Aorta (tissue), 5 donors: ENCODE data around the gene AHNAK2. TPM values are rescaled to one million over a fixed set of nuclear protein-coding genes. Genes with fewer than 3 reads are reported as not detected.

Source experiments
- ATAC-seq: fragments of 200-7000 bp; cut with Tn5 transposase; one replicate; pipeline ENCODE4 v1.9.1; 2022; ENCODE audit warnings: moderate library complexity; ENCODE audit not compliant: low FRiP score
- DNase-seq, 2 donors: peaks; one replicate each; pipeline ENCODE4 v3.0.0-alpha.2; 2020
- H3K27ac ChIP-seq, 2 donors: one replicate each; pipeline ENCODE4 v1.5.1; 2013; ENCODE audit warnings: low read length in 2 of 2, mild to moderate bottlenecking in 2 of 2, moderate library complexity in 2 of 2, control low read depth in 1 of 2, inconsistent platforms in 1 of 2, low read depth in 1 of 2
- H3K27me3 ChIP-seq, 2 donors: one replicate each; pipeline ENCODE4 v1.6.1; 2013; ENCODE audit warnings: control low read depth in 1 of 2, low read length in 1 of 2, mild to moderate bottlenecking in 1 of 2, moderate library complexity in 1 of 2; ENCODE audit not compliant: insufficient read depth in 2 of 2, control insufficient read depth in 1 of 2
- H3K36me3 ChIP-seq, 2 donors: one replicate each; pipeline ENCODE4 v1.6.1; 2013; ENCODE audit warnings: control low read depth in 1 of 2, low read length in 1 of 2, mild to moderate bottlenecking in 1 of 2; ENCODE audit not compliant: insufficient read depth in 2 of 2, control insufficient read depth in 1 of 2
- H3K4me1 ChIP-seq, 2 donors: one replicate each; pipeline ENCODE4 v1.6.1; 2013; ENCODE audit warnings: low read length in 2 of 2, control low read depth in 1 of 2, mild to moderate bottlenecking in 1 of 2, moderate library complexity in 1 of 2; ENCODE audit not compliant: insufficient read depth in 2 of 2, control insufficient read depth in 1 of 2
- H3K4me3 ChIP-seq, 2 donors: one replicate each; pipeline ENCODE4 v1.5.1; 2013; ENCODE audit warnings: low read length in 2 of 2, control low read depth in 1 of 2, mild to moderate bottlenecking in 1 of 2
- H3K9me3 ChIP-seq: one replicate; pipeline ENCODE4 v1.6.1; 2013; ENCODE audit warnings: mild to moderate bottlenecking, low read length; ENCODE audit not compliant: control insufficient read depth
- WGBS, 2 donors: extraction: QIAGEN DNeasy Blood & Tissue Kit; methylation state at CpG; one replicate each; pipeline ENCODE4 v1.1.7; 2013; 5-methylcytosine and 5-hydroxymethylcytosine counted together
- intact Hi-C, 2 donors: fragments of 100-400 bp; cut with DNase I; formaldehyde crosslinking; loops; one replicate each; pipeline versions ENCODE4 v1.14.2 to v1.15.0; 2022
- polyA plus RNA-seq, 2 donors: library from polyadenylated mRNA; stranded (reverse); fragments of 200-250 nt; gene quantifications; one replicate each; pipeline ENCODE4 v1.2.3, GENCODE V29; 2013
- total RNA-seq, 2 donors: library from RNA; stranded (reverse); fragmentation: NEBNext Ultra II Directional; extraction: Animal tissue kit (Norgen Biotek cat#: 25700); gene quantifications; one replicate each; pipeline ENCODE4 v1.2.1, GENCODE V29; 2021
- donor health status: healthy with polysubstance abuse.
- donor health status: Bipolar disorder and iron deficiency.
- donor health status: DM: no; HTN: no; CAD: no.
- donor health status: DM: no; HTN: no; CAD: no.
- donor health status: DM: yes; HTN: yes; CAD: no.

The AHNAK2 gene
- total and polyA plus RNA-seq, 4 donors, result 4.6 to 61.3 (median 18.0) TPM

- Histone ChIP-seq H3K4me1 (no peaks in the 10 kb centered on the region), H3K36me3 (no peaks in the 10 kb centered on the region), H3K27me3 (no peaks in the 10 kb centered on the region), H3K4me3 (no peak overlapping the region), H3K27ac (no peak overlapping the region), H3K9me3 (no peaks in the 10 kb centered on the region)
- intact Hi-C loops, result loop anchor here in 1 of 2 donors (5.0 kb wide), 1 partner anchor 33 kb away; no protein-coding TSS in a partner anchor
- 81 to 87% methylated on average over 9 of the region's 9 CpGs for WGBS, 2 donors
- peak in 1 of 2 donors; percentile 49 for DNase-seq
- ATAC-seq, result no peak
Observed at GRCh38 chr14:105014032-105014431, 35.9 kb upstream of the AHNAK2 start.

DNA sequence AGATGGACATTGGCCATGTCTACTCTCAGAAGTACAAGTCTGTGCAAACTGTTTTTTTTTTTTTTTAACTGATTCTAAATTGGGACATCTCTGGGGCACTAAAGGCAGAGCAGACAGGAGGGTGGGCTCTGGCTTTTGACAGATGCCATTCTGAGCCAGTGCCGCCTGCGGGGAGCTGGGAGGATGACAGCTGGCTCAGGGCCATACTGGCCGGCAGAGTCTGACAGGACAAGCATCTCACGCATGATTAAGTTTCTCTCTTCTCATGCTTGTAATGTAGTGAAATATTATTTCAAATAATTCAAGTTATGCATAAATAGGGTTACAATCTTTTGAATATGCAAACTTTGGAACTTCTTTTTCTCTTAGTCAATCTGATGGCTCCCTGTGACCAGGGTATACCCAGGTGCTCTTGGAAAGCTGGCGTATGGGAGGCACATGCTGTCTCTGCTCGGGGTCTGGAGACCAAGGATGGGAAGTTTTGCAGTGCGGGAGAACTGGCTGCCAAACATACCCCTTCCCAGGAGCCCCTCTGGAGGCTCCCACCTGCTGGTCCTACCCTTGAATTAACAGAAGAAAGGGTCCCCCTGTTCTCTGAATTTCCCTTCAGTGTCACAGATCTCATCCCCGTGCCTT is 35.1 kb upstream of the AHNAK2 start:
- intact Hi-C loops, result loop anchor here (2.0 to 5.0 kb wide), 2 partner anchors 32 to 34 kb away; no protein-coding TSS in a partner anchor
- Histone ChIP-seq H3K27ac (no peak overlapping the region), H3K4me1 (no peaks in the 10 kb centered on the region), H3K9me3 (no peaks in the 10 kb centered on the region), H3K27me3 (no peaks in the 10 kb centered on the region), H3K36me3 (no peaks in the 10 kb centered on the region), H3K4me3 (no peak overlapping the region)
- WGBS, 2 donors, result 22 to 24% methylated on average over 8 of the region's 8 CpGs
- ATAC-seq (no peak), DNase-seq (peak in 1 of 2 donors; percentile 78)

GRCh38 chr14:105012171-105012985 is 34.2 kb upstream of the AHNAK2 start:
- ATAC-seq, result peak; percentile 44
- peak in 1 of 2 donors; percentile 79 for DNase-seq
- Histone ChIP-seq H3K4me3 (no peak overlapping the region), H3K36me3 (no peaks in the 10 kb centered on the region), H3K9me3 (no peaks in the 10 kb centered on the region), H3K27ac (no peak overlapping the region), H3K27me3 (no peaks in the 10 kb centered on the region), H3K4me1 (no peaks in the 10 kb centered on the region)
- intact Hi-C loops, result loop anchor here (2.0 to 5.0 kb wide), 2 partner anchors 32 to 35 kb away; no protein-coding TSS in a partner anchor
- 31 to 34% methylated on average over 22 to 23 of the region's 23 CpGs for WGBS, 2 donors

DNA sequence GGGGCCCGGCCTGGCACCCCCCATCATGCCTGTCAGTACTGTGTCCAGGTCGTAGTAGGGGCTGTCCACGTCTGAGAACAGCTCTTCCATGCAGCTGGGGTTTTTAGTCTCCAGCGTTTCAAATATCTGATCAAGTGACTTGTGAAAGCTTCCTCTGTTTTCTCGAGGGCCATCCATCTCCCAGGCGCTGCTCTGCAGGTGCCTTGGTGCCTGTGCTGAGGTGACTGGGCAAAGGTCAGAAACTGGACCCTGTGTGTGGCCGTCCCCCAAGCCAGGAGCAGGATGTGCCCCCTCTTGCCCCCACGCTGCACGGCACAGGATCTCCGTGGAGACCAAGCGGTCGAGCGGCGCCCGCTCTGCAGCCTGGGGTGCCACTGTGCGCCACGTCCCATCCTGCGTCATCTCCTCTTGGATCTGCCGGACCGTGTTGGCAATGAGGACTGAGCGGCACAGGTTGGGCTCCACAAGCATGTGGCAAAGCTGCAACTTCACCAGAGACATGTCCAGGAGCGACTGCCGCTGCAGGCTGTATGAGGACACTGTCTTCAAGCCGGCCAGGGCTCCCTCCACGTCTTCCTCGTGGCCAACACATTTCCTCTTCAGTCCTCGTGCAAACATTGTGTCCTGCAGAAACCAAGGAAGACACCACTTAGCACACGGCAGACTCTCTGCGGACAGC is 33.3 kb upstream of the AHNAK2 start:
- DNase-seq (peak in 1 of 2 donors; percentile 52), ATAC-seq (no peak)
- no peaks in the 10 kb centered on the region for H3K9me3 ChIP-seq
- intact Hi-C loops, result loop anchor here in 1 of 2 donors (5.0 kb wide), 1 partner anchor 36 kb away; no protein-coding TSS in a partner anchor
- no peak overlapping the region for H3K27ac ChIP-seq
- WGBS, 2 donors, result 82 to 83% methylated on average over 29 of the region's 29 CpGs
- H3K4me3 ChIP-seq, result no peak overlapping the region
- H3K4me1 ChIP-seq, result no peaks in the 10 kb centered on the region
- no peaks in the 10 kb centered on the region for H3K36me3 ChIP-seq
- no peaks in the 10 kb centered on the region for H3K27me3 ChIP-seq

DNA sequence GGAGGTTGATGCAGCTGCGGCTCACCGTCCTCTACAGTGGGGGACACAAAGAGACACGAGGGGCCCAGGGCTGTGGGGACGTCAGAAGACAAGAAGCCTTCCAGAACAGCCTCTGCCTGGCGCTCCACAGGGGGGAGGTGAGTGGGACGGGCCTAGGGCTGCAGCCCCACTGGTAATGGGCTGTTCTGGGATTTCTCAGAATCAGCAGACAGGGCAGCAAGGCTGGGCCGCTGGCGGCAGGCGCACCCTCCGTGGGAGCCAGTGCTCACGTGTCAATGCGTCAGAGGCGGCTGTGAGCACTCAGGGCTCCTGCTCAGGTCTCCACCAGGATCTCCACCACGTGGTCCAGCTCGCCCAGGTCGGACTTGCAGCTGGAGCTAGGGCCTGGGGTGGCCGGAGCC is 32.7 kb upstream of the AHNAK2 start:
- DNase-seq, result peak in 1 of 2 donors; percentile 69
- ATAC-seq, result no peak
- intact Hi-C loops, result loop anchor here in 1 of 2 donors (5.0 kb wide), 1 partner anchor 36 kb away; no protein-coding TSS in a partner anchor
- Histone ChIP-seq H3K36me3 (no peaks in the 10 kb centered on the region), H3K4me3 (no peak overlapping the region), H3K9me3 (no peaks in the 10 kb centered on the region), H3K27ac (no peak overlapping the region), H3K27me3 (no peaks in the 10 kb centered on the region), H3K4me1 (no peaks in the 10 kb centered on the region)
- 81 to 83% methylated on average over 16 to 17 of the region's 17 CpGs for WGBS, 2 donors

- peak in 1 of 2 donors; percentile 60 for DNase-seq
- no peaks in the 10 kb centered on the region for H3K36me3 ChIP-seq
- H3K4me3 ChIP-seq, result no peak overlapping the region
- WGBS, 2 donors, result 86 to 91% methylated on average over 4 of the region's 4 CpGs
- ATAC-seq, result no peak
- H3K9me3 ChIP-seq, result no peaks in the 10 kb centered on the region
- no peaks in the 10 kb centered on the region for H3K27me3 ChIP-seq
- intact Hi-C loops, result loop anchor here in 1 of 2 donors (5.0 kb wide), 1 partner anchor 37 kb away; no protein-coding TSS in a partner anchor
- no peak overlapping the region for H3K27ac ChIP-seq
- no peaks in the 10 kb centered on the region for H3K4me1 ChIP-seq
Observed at GRCh38 chr14:105010106-105010505, 31.9 kb upstream of the AHNAK2 start.

GRCh38 chr14:105007593-105008264 is 29.6 kb upstream of the AHNAK2 start:
- H3K9me3 ChIP-seq, result no peaks in the 10 kb centered on the region
- H3K4me3 ChIP-seq, result no peak overlapping the region
- DNase-seq, result peak in 1 of 2 donors; percentile 57
- intact Hi-C loops, result no loop called here
- no peaks in the 10 kb centered on the region for H3K36me3 ChIP-seq
- no peak for ATAC-seq
- H3K27ac ChIP-seq, result no peak overlapping the region
- no peaks in the 10 kb centered on the region for H3K4me1 ChIP-seq
- H3K27me3 ChIP-seq, result no peaks in the 10 kb centered on the region
- 93 to 94% methylated on average over 19 of the region's 19 CpGs for WGBS, 2 donors
